H1 (cell line): ENCODE measurements around the gene PTPN2. TPM values are rescaled to one million over a fixed set of nuclear protein-coding genes. Genes with fewer than 3 reads are reported as not detected.

Experiments
- CTCF ChIA-PET: fragments of 300-600 bp; sonication (Branson Sonifier 250); formaldehyde crosslinking; loops from one replicate; lab custom pipeline; 2021; ENCODE audit not compliant: partially characterized antibody; lab: Charles Lee
- POLR2A ChIA-PET: fragments of 300-600 bp; sonication (Branson Sonifier 250); formaldehyde crosslinking; loops from one replicate; lab custom pipeline; 2021; ENCODE audit warnings: inconsistent platforms; ENCODE audit not compliant: partially characterized antibody; lab: Charles Lee
- DNase-seq, 2 experiments: peaks; one replicate each; pipeline versions ENCODE4 v3.0.0 to v3.0.0-alpha.2; 2010 to 2022; ENCODE audit warnings: low spot score in 2 of 2, low read depth in 1 of 2, mixed read lengths in 1 of 2
- FAIRE-seq: peaks from 2 replicates; lab custom pipeline; 2011; peaks lifted over from hg19 to GRCh38; lab: Jason Lieb, UNC
- H2AFZ ChIP-seq: 2 replicates; pipeline ENCODE4 v1.8.1; 2012; ENCODE audit warnings: low read length, inconsistent platforms
- H2AK5ac ChIP-seq: 2 replicates; pipeline ENCODE4 v1.6.1; 2013; ENCODE audit warnings: low read depth, low read length
- H2BK120ac ChIP-seq: replicated peaks from 2 replicates; pipeline ENCODE3; 2013; ENCODE audit warnings: low read depth, low read length, inconsistent platforms
- H2BK12ac ChIP-seq: 2 replicates; pipeline ENCODE4 v1.6.1; 2013; ENCODE audit warnings: low read depth, low read length
- H2BK15ac ChIP-seq: 2 replicates; pipeline ENCODE4 v1.6.1; 2013; ENCODE audit warnings: low read length
- H2BK20ac ChIP-seq: 2 replicates; pipeline ENCODE4 v1.6.1; 2013; ENCODE audit warnings: low read length
- H2BK5ac ChIP-seq: 2 replicates; pipeline ENCODE4 v1.6.1; 2013; ENCODE audit warnings: low read depth, low read length
- H3K14ac ChIP-seq: 2 replicates; pipeline ENCODE4 v1.6.1; 2013; ENCODE audit warnings: inconsistent platforms; ENCODE audit not compliant: insufficient read length
- H3K18ac ChIP-seq: 2 replicates; pipeline ENCODE4 v1.6.1; 2013; ENCODE audit warnings: low read length; ENCODE audit errors: extremely low read depth
- H3K23ac ChIP-seq: 2 replicates; pipeline ENCODE4 v1.6.1; 2013; ENCODE audit warnings: inconsistent platforms; ENCODE audit not compliant: insufficient read length
- H3K23me2 ChIP-seq: 2 replicates; pipeline ENCODE4 v1.6.1; 2013; ENCODE audit warnings: low read depth, low read length
- H3K27ac ChIP-seq: 2 replicates; pipeline ENCODE4 v1.6.1; 2011; ENCODE audit warnings: low read depth, low read length, inconsistent platforms
- H3K27me3 ChIP-seq, 4 experiments: replicated peaks in 1 of 4; 1 replicate in 1 of 4; 2 replicates in 3 of 4; pipeline versions ENCODE4 v1.6.1 to v1.8.1; 2011 to 2013; ENCODE audit warnings: low read length in 3 of 4, mild to moderate bottlenecking in 3 of 4, inconsistent platforms in 2 of 4, mixed read lengths in 2 of 4, moderate library complexity in 1 of 4; ENCODE audit not compliant: control insufficient read depth in 3 of 4, insufficient read depth in 3 of 4; ENCODE audit errors: extremely low read depth in 1 of 4
- H3K36me3 ChIP-seq, 4 experiments: 2 replicates each; pipeline versions ENCODE4 v1.6.1 to v1.8.1; 2011 to 2013; ENCODE audit warnings: mild to moderate bottlenecking in 4 of 4, low read length in 3 of 4, moderate library complexity in 2 of 4, control low read depth in 1 of 4, inconsistent platforms in 1 of 4; ENCODE audit not compliant: insufficient read depth in 4 of 4, control insufficient read depth in 2 of 4
- H3K4ac ChIP-seq: replicated peaks from 2 replicates; pipeline ENCODE3; 2013; ENCODE audit warnings: low read length, low read depth, mixed read lengths, inconsistent platforms; ENCODE audit not compliant: insufficient read length
- H3K4me1 ChIP-seq, 4 experiments: replicated peaks in 1 of 4; 1 replicate in 1 of 4; 2 replicates in 3 of 4; pipeline versions ENCODE4 v1.6.1 to v1.8.1; 2011 to 2013; ENCODE audit warnings: low read length in 3 of 4, inconsistent platforms in 2 of 4, mixed read lengths in 1 of 4; ENCODE audit not compliant: insufficient read depth in 4 of 4, control insufficient read depth in 3 of 4
- H3K4me2 ChIP-seq, 2 experiments: 2 replicates each; pipeline versions ENCODE4 v1.6.1 to v1.8.1; 2011 to 2013; ENCODE audit warnings: low read depth in 2 of 2, low read length in 2 of 2, control low read depth in 1 of 2, inconsistent platforms in 1 of 2, mild to moderate bottlenecking in 1 of 2; ENCODE audit not compliant: insufficient read depth in 1 of 2
- H3K4me3 ChIP-seq, 4 experiments: fragments of 200-600, 300-600 bp in 1 of 4; sonication (generic), shearing (Covaris generic), sonication (Bioruptor Twin) in 1 of 4; 2 replicates each; pipeline versions ENCODE4 v1.5.1 to v1.8.1; 2011 to 2016; ENCODE audit warnings: low read length in 4 of 4, low read depth in 3 of 4, control low read depth in 2 of 4, inconsistent platforms in 2 of 4, mild to moderate bottlenecking in 2 of 4, mixed read lengths in 1 of 4, moderate library complexity in 1 of 4; ENCODE audit not compliant: insufficient read depth in 2 of 4; ENCODE audit errors: extremely low read depth in 1 of 4
- H3K56ac ChIP-seq: replicated peaks from 2 replicates; pipeline ENCODE3; 2013; ENCODE audit warnings: low read depth, mild to moderate bottlenecking, mixed read lengths, low read length, inconsistent platforms; ENCODE audit not compliant: insufficient read length
- H3K79me1 ChIP-seq: 2 replicates; pipeline ENCODE4 v1.6.1; 2013; ENCODE audit warnings: low read depth, low read length, control low read depth
- H3K79me2 ChIP-seq, 2 experiments: 2 replicates each; pipeline versions ENCODE4 v1.6.1 to v1.8.1; 2012 to 2013; ENCODE audit warnings: low read length in 2 of 2, mild to moderate bottlenecking in 2 of 2, inconsistent platforms in 1 of 2; ENCODE audit not compliant: insufficient read depth in 2 of 2, control insufficient read depth in 1 of 2
- H3K9ac ChIP-seq, 4 experiments: replicated peaks in 1 of 4; 1 replicate in 1 of 4; 2 replicates in 3 of 4; pipeline versions ENCODE4 v1.6.1 to v1.8.1; 2011 to 2013; ENCODE audit warnings: low read depth in 3 of 4, low read length in 3 of 4, control low read depth in 2 of 4, mild to moderate bottlenecking in 2 of 4, moderate library complexity in 2 of 4, inconsistent platforms in 1 of 4; ENCODE audit errors: extremely low read depth in 1 of 4
- H3K9me3 ChIP-seq, 2 experiments: 2 replicates each; pipeline versions ENCODE4 v1.6.1 to v1.8.1; 2012 to 2013; ENCODE audit warnings: mild to moderate bottlenecking in 2 of 2, moderate library complexity in 2 of 2, control low read depth in 1 of 2, inconsistent platforms in 1 of 2, low read depth in 1 of 2, low read length in 1 of 2, mixed read lengths in 1 of 2; ENCODE audit not compliant: insufficient read depth in 2 of 2
- H4K20me1 ChIP-seq, 2 experiments: replicated peaks in 1 of 2; 2 replicates each; pipeline versions ENCODE3 to v1.8.1; 2011 to 2013; ENCODE audit warnings: inconsistent platforms in 2 of 2, low read length in 2 of 2, mild to moderate bottlenecking in 1 of 2; ENCODE audit not compliant: insufficient read depth in 2 of 2, control insufficient read depth in 1 of 2
- H4K5ac ChIP-seq: 2 replicates; pipeline ENCODE4 v1.6.1; 2013; ENCODE audit warnings: low read length, low read depth, mixed read lengths, inconsistent platforms; ENCODE audit not compliant: insufficient read length
- H4K8ac ChIP-seq: 2 replicates; pipeline ENCODE4 v1.8.0; 2013; ENCODE audit warnings: mild to moderate bottlenecking, moderate library complexity, low read length, inconsistent platforms; ENCODE audit not compliant: insufficient read depth; ENCODE audit errors: extremely low read depth
- H4K91ac ChIP-seq: replicated peaks from 2 replicates; pipeline ENCODE3; 2013; ENCODE audit warnings: low read length, mixed read lengths, inconsistent platforms; ENCODE audit not compliant: insufficient read length
- GTF2F1 ChIP-seq: IDR thresholded peaks from 2 replicates; pipeline ENCODE4 v1.6.1; 2012; ENCODE audit warnings: low read depth, low read length, improper control_type of control experiment, borderline replicate concordance
- WGBS, 2 experiments: shearing (Covaris generic) in 1 of 2; methylation state at CpG; one replicate each; pipeline versions ENCODE4 v1.1.6 to v1.1.7; 2013 to 2015; ENCODE audit warnings: low lambda C conversion rate in 2 of 2, mixed read lengths in 2 of 2, inconsistent platforms in 1 of 2, low coverage in 1 of 2, missing lambda C conversion rate in 1 of 2; ENCODE audit not compliant: insufficient replicate concordance in 2 of 2, insufficient coverage in 1 of 2, insufficient read length in 1 of 2; ENCODE audit errors: extremely low coverage in 1 of 2, missing lambda C conversion rate in 1 of 2; 5-methylcytosine and 5-hydroxymethylcytosine counted together
- polyA plus RNA-seq, 7 experiments: library from polyadenylated mRNA; depleted of rRNA in 3 of 7; stranded (reverse) in 5 of 7; unstranded in 2 of 7; fragments of >200 nt in 5 of 7; fragments of 200-250 nt in 2 of 7; gene quantifications; 1 replicate in 5 of 7; 2 replicates in 1 of 7; 4 replicates in 1 of 7; pipeline versions ENCODE4 v1.2.1 to v1.2.3, GENCODE V29; 2011 to 2013; ENCODE audit warnings: missing spikeins in 2 of 7, mixed read lengths in 2 of 7
- total RNA-seq: library from RNA; stranded (reverse); fragmentation: NEBNext Ultra II Directional; extraction: Animal tissue kit (Norgen Biotek cat#: 25700); gene quantifications from 2 replicates; pipeline ENCODE4 v1.2.1, GENCODE V29; 2021
- TF ChIP-seq, protein P1 (sequence below): IDR thresholded peaks from 2 replicates; pipeline ENCODE4 v1.6.1; 2012; ENCODE audit warnings: inconsistent platforms

The PTPN2 gene
- total and polyA plus RNA-seq, 2 of the 8 experiments (the other 6 are each of a cell fraction or from before 2014, with no cell fraction given), result 16.4 to 54.0 TPM

DNA sequence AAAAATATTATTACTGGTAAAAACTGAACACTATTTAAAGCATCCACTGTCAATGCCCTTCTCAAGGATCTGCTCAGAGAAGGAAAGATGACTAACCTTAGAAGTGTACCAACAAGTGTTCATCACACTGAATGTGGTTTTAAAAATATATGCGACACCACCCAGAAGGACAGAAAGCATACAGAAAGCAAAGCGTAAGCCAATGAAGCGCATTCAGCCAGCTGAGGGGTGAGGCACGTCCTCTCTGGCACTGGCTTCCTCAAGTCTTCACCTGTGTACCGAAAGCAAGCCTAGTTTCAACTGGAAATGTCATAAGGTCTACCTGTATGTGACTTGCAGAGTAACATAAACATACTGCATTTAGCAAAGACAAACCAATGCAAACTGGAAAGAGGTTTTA lies 92.4 kb downstream of the PTPN2 start:
- no peak overlapping the region for H3K27ac ChIP-seq
- 90% methylated on average over 5 of the region's 5 CpGs; no CpG with 5 or more reads in 1 of the 2 experiments for WGBS, 2 experiments
- H3K23ac ChIP-seq, result no peak overlapping the region
- no peak overlapping the region for H3K56ac ChIP-seq
- no peak overlapping the region for H3K4me3 ChIP-seq
- no peak overlapping the region for H3K9ac ChIP-seq
- peaks cover 0 to 9% (median 5%) of the 10 kb centered on the region in 4 experiments; a peak in 4 of 8 replicates for H3K36me3 ChIP-seq
- H2BK20ac ChIP-seq, result no peak overlapping the region
- FAIRE-seq (no peak), DNase-seq (peak in 1 of 2 experiments; percentile 28)
- no peaks in the 10 kb centered on the region for H4K20me1 ChIP-seq
- H3K79me1 ChIP-seq, result no peaks in the 10 kb centered on the region
- no peak overlapping the region for H4K8ac ChIP-seq
- no peaks in the 10 kb centered on the region for H3K79me2 ChIP-seq
- H3K4me2 ChIP-seq, result no peak overlapping the region
- no peak overlapping the region for H3K18ac ChIP-seq
- no peaks in the 10 kb centered on the region for H3K4me1 ChIP-seq
- H2AFZ ChIP-seq, result no peak overlapping the region
- no peak overlapping the region for H2BK15ac ChIP-seq
- no peak overlapping the region for H2BK12ac ChIP-seq
- H2AK5ac ChIP-seq, result no peak overlapping the region
- POLR2A ChIA-PET, result interaction anchor here (0.7 kb wide), 1 partner anchor 27 kb away, joined by 3 read pairs; no protein-coding TSS in a partner anchor
- no peaks in the 10 kb centered on the region for H3K9me3 ChIP-seq
- no peak overlapping the region for H2BK5ac ChIP-seq
- CTCF ChIA-PET, result no interaction called here
- no peaks in the 10 kb centered on the region for H3K27me3 ChIP-seq
- H4K91ac ChIP-seq, result no peak overlapping the region
- no peak for TF ChIP-seq GTF2F1
- TF ChIP-seq, protein P1, sequence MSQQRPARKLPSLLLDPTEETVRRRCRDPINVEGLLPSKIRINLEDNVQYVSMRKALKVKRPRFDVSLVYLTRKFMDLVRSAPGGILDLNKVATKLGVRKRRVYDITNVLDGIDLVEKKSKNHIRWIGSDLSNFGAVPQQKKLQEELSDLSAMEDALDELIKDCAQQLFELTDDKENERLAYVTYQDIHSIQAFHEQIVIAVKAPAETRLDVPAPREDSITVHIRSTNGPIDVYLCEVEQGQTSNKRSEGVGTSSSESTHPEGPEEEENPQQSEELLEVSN, result no peak
- no peak overlapping the region for H3K14ac ChIP-seq
- H3K23me2 ChIP-seq, result no peaks in the 10 kb centered on the region
- H3K4ac ChIP-seq, result no peak overlapping the region
- no peak overlapping the region for H2BK120ac ChIP-seq
- H4K5ac ChIP-seq, result no peak overlapping the region
